Brain microvascular endothelial cell (primary cell): ENCODE measurements around the gene NINJ1.

ENCODE experiments used
- DNase-seq: peaks from one replicate; pipeline ENCODE4 v3.0.0-alpha.2; 2020
- H3K27ac ChIP-seq: fragments of 250-450 bp; sonication (Bioruptor Pico); 2 replicates; pipeline ENCODE4 v1.5.1; 2020; ENCODE audit warnings: mild to moderate bottlenecking, moderate library complexity
- H3K27me3 ChIP-seq: fragments of 250-450 bp; sonication (Bioruptor Pico); replicated peaks from 2 replicates; pipeline ENCODE4 v1.5.1; 2020; ENCODE audit warnings: mild to moderate bottlenecking
- H3K36me3 ChIP-seq: fragments of 250-450 bp; sonication (Bioruptor Pico); replicated peaks from 2 replicates; pipeline ENCODE4 v1.5.1; 2020; ENCODE audit warnings: mild to moderate bottlenecking
- H3K4me3 ChIP-seq: 2 replicates; pipeline ENCODE4 v1.5.1; 2011; ENCODE audit warnings: low read depth, mild to moderate bottlenecking, control low read depth, low read length, moderate library complexity
- in situ Hi-C: cut with HindIII; loops from 2 replicates; pipeline ENCODE4 v1.10.0; 2017; ENCODE audit warnings: low sequenced_read_pairs, low pct_ligation_motif_present
- TF ChIP-seq, protein P1 (sequence below): IDR thresholded peaks from 2 replicates; pipeline ENCODE4 v1.5.1; 2011; ENCODE audit warnings: low read depth, mild to moderate bottlenecking, moderate library complexity, low read length, control low read depth, inconsistent platforms; ENCODE audit errors: missing control alignments

The NINJ1 gene

DNA sequence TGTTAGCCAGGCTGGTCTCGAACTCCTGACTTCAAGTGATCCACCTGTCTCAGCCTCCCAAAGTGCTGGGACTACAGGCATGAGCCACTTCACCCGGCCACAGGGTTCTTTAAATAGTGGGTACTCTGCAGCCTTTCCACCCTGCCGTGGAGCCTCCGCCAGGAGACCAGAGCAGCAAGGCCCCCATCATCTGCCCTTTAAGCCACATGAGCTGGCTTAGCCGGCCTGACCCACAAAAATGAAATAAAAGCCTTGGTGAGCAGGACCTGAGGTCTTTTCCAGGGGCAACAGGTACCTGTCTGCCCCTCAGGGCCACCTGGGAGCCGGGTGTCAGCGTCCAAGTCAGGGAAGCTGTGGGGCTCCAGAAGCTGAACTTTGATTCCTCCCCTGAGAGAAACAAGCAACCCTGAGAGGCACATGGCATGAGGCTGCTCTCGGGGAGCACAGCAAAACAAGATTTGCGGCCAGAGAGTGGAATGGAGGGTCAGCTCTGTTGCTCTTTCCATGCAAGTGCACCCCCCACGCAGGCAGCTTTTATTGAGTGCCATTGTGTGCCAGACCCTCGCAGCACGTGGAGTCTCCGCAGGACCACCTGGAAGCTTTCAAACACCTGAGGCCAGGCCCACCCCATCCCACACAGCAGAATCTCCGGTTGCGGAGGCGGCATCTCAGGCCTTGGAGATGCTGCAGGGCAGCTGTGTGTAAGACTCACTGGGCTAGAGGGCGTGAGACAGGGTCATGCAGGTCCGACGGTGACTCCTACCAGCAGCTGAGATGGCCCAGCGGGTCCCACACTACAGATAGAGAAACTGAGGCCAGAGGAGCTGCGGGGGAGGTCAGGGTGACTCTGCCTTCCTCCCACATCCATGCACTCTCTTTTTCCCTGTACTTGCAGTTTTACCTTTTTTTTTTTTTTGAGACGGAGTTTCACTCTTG, 45.1 kb upstream of the NINJ1 start:
- no peak for DNase-seq
- Histone ChIP-seq H3K4me3 (no peak overlapping the region), H3K36me3 (no peaks in the 10 kb centered on the region), H3K27me3 (peaks cover 16% of the 10 kb centered on the region), H3K27ac (no peak overlapping the region)
- in situ Hi-C loops, result no loop called here
- TF ChIP-seq, protein P1, sequence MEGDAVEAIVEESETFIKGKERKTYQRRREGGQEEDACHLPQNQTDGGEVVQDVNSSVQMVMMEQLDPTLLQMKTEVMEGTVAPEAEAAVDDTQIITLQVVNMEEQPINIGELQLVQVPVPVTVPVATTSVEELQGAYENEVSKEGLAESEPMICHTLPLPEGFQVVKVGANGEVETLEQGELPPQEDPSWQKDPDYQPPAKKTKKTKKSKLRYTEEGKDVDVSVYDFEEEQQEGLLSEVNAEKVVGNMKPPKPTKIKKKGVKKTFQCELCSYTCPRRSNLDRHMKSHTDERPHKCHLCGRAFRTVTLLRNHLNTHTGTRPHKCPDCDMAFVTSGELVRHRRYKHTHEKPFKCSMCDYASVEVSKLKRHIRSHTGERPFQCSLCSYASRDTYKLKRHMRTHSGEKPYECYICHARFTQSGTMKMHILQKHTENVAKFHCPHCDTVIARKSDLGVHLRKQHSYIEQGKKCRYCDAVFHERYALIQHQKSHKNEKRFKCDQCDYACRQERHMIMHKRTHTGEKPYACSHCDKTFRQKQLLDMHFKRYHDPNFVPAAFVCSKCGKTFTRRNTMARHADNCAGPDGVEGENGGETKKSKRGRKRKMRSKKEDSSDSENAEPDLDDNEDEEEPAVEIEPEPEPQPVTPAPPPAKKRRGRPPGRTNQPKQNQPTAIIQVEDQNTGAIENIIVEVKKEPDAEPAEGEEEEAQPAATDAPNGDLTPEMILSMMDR, result no peak

DNA sequence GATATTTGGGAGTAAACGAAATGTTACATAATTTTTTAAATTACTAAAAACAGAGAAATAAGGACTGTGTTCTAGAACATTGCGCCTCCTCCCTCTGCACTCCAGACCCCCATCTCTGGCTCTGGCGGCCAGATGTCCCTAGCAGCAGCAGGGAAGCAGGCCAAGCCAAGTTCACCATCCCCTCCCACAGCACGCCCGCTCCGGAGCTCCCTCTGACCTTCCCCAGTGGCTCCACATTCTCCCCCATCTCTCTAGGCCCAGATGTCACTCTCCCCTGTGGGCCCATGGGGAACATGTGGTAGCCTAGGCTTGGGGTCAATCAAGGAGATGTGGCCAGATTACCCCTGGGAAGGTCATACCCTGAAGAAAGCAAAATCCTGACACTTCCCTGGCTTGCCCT, 43.6 kb upstream of the NINJ1 start:
- TF ChIP-seq, protein P1, result no peak
- in situ Hi-C loops, result no loop called here
- H3K4me3 ChIP-seq, result no peak overlapping the region
- no peak overlapping the region for H3K27ac ChIP-seq
- H3K27me3 ChIP-seq, result peaks cover 3% of the 10 kb centered on the region
- H3K36me3 ChIP-seq, result no peaks in the 10 kb centered on the region
- DNase-seq, result no peak

DNA sequence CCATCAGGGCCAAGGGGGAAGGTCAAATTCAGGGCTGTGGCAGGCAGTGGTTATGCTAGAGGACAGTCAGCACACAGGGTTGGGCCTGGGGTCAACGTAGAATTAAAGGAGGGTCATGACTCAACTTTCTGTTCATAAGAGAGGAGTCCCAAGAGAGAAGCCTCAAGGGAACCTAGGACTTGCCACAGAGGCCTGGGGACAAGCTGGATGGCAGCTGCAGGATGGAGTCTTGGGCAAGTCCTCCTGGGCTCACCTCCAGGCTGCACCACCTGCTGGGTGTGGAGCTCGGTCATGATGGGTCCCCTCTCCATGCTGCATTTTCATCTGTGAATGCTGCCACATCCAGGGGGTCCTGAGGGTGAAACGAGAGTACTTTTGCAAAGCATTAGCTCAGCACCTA, 40.9 kb upstream of the NINJ1 start:
- H3K27me3 ChIP-seq, result no peaks in the 10 kb centered on the region
- no peak for DNase-seq
- H3K4me3 ChIP-seq, result no peak overlapping the region
- in situ Hi-C loops, result no loop called here
- no peaks in the 10 kb centered on the region for H3K36me3 ChIP-seq
- no peak overlapping the region for H3K27ac ChIP-seq
- TF ChIP-seq, protein P1, result no peak

DNA sequence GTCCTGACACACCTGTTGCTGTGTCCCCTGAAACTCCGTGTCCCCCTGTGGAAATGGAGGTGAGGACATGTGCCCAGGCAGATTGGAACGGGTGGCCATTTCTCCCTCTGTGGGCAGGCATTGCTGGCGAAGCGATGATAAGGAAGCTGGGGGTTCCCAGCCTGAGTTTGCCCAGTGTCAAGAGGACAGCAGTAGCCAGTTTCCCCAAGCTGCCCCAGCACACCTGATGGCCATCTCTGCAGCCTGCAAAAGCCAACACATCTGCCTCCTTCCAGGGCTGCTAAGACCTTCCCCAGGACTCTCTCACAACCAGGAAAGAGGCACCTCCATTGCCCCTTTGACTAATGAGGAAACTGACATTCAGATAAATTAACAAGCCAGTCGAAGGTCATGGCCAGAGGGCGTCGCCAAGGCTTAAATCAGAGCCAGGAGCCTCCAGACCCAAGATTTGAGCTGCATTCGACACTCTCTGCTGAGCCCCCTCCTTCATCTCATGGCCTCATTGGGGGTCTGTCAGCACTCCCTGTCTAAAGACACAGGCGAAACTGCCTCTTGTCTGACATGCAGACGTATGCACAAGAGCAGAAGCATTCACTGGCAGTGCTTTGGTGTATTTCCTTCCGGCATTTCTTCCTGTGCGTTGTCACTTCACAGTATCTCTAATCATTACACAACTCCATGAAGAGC, 39.5 kb upstream of the NINJ1 start:
- TF ChIP-seq, protein P1, result no peak
- no peaks in the 10 kb centered on the region for H3K27me3 ChIP-seq
- in situ Hi-C loops, result no loop called here
- H3K4me3 ChIP-seq, result no peak overlapping the region
- no peak overlapping the region for H3K27ac ChIP-seq
- DNase-seq, result no peak
- no peaks in the 10 kb centered on the region for H3K36me3 ChIP-seq

- no peak for DNase-seq
- H3K36me3 ChIP-seq, result no peaks in the 10 kb centered on the region
- TF ChIP-seq, protein P1, result no peak
- H3K4me3 ChIP-seq, result no peak overlapping the region
- H3K27ac ChIP-seq, result no peak overlapping the region
- no peaks in the 10 kb centered on the region for H3K27me3 ChIP-seq
- in situ Hi-C loops, result no loop called here
These were observed 38.8 kb upstream of the NINJ1 start for GRCh38 chr9:93172666-93173364.
